Measurements from ENCODE around the gene FAM227B. TPM values are rescaled to one million over a fixed set of nuclear protein-coding genes. Genes with fewer than 3 reads are reported as not detected.

The FAM227B gene
- total RNA-seq, 1 donor from 2014 or later = 3.2 TPM

- no peak overlapping the region for H3K4me3 ChIP-seq (ENCODE audit: low read depth, low read length)
- DNase-seq (ENCODE audit: low read depth) = no peak
- TF ChIP-seq CTCF (conservative IDR thresholded peaks at IDR 0.05; ENCODE audit: low read depth, low read length) = no peak
Measured at GRCh38 chr15:49627407-49627877, 6.8 kb upstream of the FAM227B start.

- TF ChIP-seq CTCF (conservative IDR thresholded peaks at IDR 0.05; ENCODE audit: low read depth, low read length) = no peak
- no peak for DNase-seq (ENCODE audit: low read depth)
- H3K4me3 ChIP-seq (ENCODE audit: low read depth, low read length) = no peak overlapping the region
Measured at GRCh38 chr15:49625460-49626036, 4.9 kb upstream of the FAM227B start.

GRCh38 chr15:49624056-49624455 lies 3.4 kb upstream of the FAM227B start:
- DNase-seq (ENCODE audit: low read depth) = no peak
- TF ChIP-seq CTCF (conservative IDR thresholded peaks at IDR 0.05; ENCODE audit: low read depth, low read length) = no peak
- no peak overlapping the region for H3K4me3 ChIP-seq (ENCODE audit: low read depth, low read length)

GRCh38 chr15:49622561-49622960 lies 1.9 kb upstream of the FAM227B start:
- H3K4me3 ChIP-seq (ENCODE audit: low read depth, low read length) = no peak overlapping the region
- TF ChIP-seq CTCF (conservative IDR thresholded peaks at IDR 0.05; ENCODE audit: low read depth, low read length) = peak; percentile 6
- DNase-seq (ENCODE audit: low read depth) = no peak

GRCh38 chr15:49621887-49622286 lies 1.3 kb upstream of the FAM227B start:
- DNase-seq (ENCODE audit: low read depth) = no peak
- peak overlapping the region; percentile 94 for H3K4me3 ChIP-seq (ENCODE audit: low read depth, low read length)
- no peak for TF ChIP-seq CTCF (conservative IDR thresholded peaks at IDR 0.05; ENCODE audit: low read depth, low read length)

- no peak for TF ChIP-seq CTCF (conservative IDR thresholded peaks at IDR 0.05; ENCODE audit: low read depth, low read length)
- no peak for DNase-seq (ENCODE audit: low read depth)
- H3K4me3 ChIP-seq (ENCODE audit: low read depth, low read length) = peak overlapping the region; percentile 94
Measured at GRCh38 chr15:49621401-49621811, 788 bp upstream of the FAM227B start.

- peak; percentile 30 for DNase-seq (ENCODE audit: low read depth)
- no peak for TF ChIP-seq CTCF (conservative IDR thresholded peaks at IDR 0.05; ENCODE audit: low read depth, low read length)
- H3K4me3 ChIP-seq (ENCODE audit: low read depth, low read length) = peak overlapping the region; percentile 94
Measured at GRCh38 chr15:49620199-49620598, 419 bp downstream of the FAM227B start.

Measured in epithelial cell of proximal tubule (primary cell).